ENCODE data around the gene AEBP1.
"Not testable (repeated sequence)": the region's sequence is repeated elsewhere in the genome, so short reads cannot be mapped to it uniquely, and the experiment has no call there.

The AEBP1 gene

GRCh38 chr7:44123190-44124003 is 19.3 kb downstream of the AEBP1 start, which contains the start of gene POLD2:
POLD2 (minus strand) TSS chr7:44123548; CDS start chr7:44122053, 1,495 bp downstream.
- peak within 1 kb of the TSS; percentile 96 for H2AFZ ChIP-seq (ENCODE audit: low read length, unreplicated experiment)
- H3K27me3 ChIP-seq (ENCODE audit: insufficient read depth, low read length), result no peaks in the 10 kb centered on the region
- peak within 1 kb of the TSS; percentile 49 for H3K27ac ChIP-seq (ENCODE audit: low read depth, low read length)
- H3K36me3 ChIP-seq (ENCODE audit: insufficient read depth, low read length), result peaks cover 11% of the 10 kb centered on the region
- peaks cover 24% of the 10 kb centered on the region for H3K79me2 ChIP-seq (ENCODE audit: control insufficient read depth, insufficient read depth, low read length, unreplicated experiment)
- peak within 1 kb of the TSS; percentile 86 for H3K4me3 ChIP-seq (ENCODE audit: low read depth, low read length)
- H3K4me1 ChIP-seq (ENCODE audit: control insufficient read depth, insufficient read depth, low read length, unreplicated experiment), result peaks cover 9% of the 10 kb centered on the region

- Histone ChIP-seq H2AFZ (ENCODE audit: low read length, unreplicated experiment) (no peak overlapping the region), H3K4me1 (ENCODE audit: control insufficient read depth, insufficient read depth, low read length, unreplicated experiment) (peaks cover 9% of the 10 kb centered on the region), H3K79me2 (ENCODE audit: control insufficient read depth, insufficient read depth, low read length, unreplicated experiment) (peaks cover 17% of the 10 kb centered on the region), H3K27me3 (ENCODE audit: insufficient read depth, low read length) (no peaks in the 10 kb centered on the region), H3K36me3 (ENCODE audit: insufficient read depth, low read length) (peaks cover 8% of the 10 kb centered on the region), H3K4me3 (ENCODE audit: low read depth, low read length) (no peak overlapping the region), H3K27ac (ENCODE audit: low read depth, low read length) (no peak overlapping the region)
These were observed 20.7 kb downstream of the AEBP1 start for GRCh38 chr7:44124822-44125202.

- not testable (repeated sequence) for H3K27me3 ChIP-seq (ENCODE audit: insufficient read depth, low read length); H3K4me3 ChIP-seq (ENCODE audit: low read depth, low read length); H3K36me3 ChIP-seq (ENCODE audit: insufficient read depth, low read length); H2AFZ ChIP-seq (ENCODE audit: low read length, unreplicated experiment); H3K27ac ChIP-seq (ENCODE audit: low read depth, low read length)
- H3K4me1 ChIP-seq (ENCODE audit: control insufficient read depth, insufficient read depth, low read length, unreplicated experiment), result peaks cover 11% of the 10 kb centered on the region
- peaks cover 11% of the 10 kb centered on the region for H3K79me2 ChIP-seq (ENCODE audit: control insufficient read depth, insufficient read depth, low read length, unreplicated experiment)
These were observed 22.4 kb downstream of the AEBP1 start for GRCh38 chr7:44126574-44126973.

DNA sequence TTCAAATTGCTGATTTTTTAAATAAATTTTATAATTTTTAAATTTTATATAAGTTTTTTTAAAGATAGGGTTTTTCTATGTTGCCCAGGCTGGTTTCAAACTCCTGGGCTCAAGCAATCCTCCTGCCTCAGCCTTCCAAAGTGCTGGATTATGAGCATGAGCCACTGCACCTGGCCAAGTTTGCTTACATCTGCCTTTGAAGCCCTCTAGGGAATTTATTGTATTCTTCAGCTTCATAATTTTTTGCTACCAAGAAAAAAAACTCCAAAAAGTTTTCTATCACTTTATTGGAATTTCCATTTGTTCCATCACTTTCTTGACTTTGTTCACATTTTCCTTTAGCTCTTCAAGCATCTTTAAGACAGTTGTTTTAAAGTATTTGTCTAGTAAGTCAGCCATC is 23.0 kb downstream of the AEBP1 start:
- no peak overlapping the region for H2AFZ ChIP-seq (ENCODE audit: low read length, unreplicated experiment)
- peaks cover 11% of the 10 kb centered on the region for H3K4me1 ChIP-seq (ENCODE audit: control insufficient read depth, insufficient read depth, low read length, unreplicated experiment)
- no peaks in the 10 kb centered on the region for H3K36me3 ChIP-seq (ENCODE audit: insufficient read depth, low read length)
- no peak overlapping the region for H3K27ac ChIP-seq (ENCODE audit: low read depth, low read length)
- peaks cover 5% of the 10 kb centered on the region for H3K79me2 ChIP-seq (ENCODE audit: control insufficient read depth, insufficient read depth, low read length, unreplicated experiment)
- H3K27me3 ChIP-seq (ENCODE audit: insufficient read depth, low read length), result no peaks in the 10 kb centered on the region
- H3K4me3 ChIP-seq (ENCODE audit: low read depth, low read length), result no peak overlapping the region

DNA sequence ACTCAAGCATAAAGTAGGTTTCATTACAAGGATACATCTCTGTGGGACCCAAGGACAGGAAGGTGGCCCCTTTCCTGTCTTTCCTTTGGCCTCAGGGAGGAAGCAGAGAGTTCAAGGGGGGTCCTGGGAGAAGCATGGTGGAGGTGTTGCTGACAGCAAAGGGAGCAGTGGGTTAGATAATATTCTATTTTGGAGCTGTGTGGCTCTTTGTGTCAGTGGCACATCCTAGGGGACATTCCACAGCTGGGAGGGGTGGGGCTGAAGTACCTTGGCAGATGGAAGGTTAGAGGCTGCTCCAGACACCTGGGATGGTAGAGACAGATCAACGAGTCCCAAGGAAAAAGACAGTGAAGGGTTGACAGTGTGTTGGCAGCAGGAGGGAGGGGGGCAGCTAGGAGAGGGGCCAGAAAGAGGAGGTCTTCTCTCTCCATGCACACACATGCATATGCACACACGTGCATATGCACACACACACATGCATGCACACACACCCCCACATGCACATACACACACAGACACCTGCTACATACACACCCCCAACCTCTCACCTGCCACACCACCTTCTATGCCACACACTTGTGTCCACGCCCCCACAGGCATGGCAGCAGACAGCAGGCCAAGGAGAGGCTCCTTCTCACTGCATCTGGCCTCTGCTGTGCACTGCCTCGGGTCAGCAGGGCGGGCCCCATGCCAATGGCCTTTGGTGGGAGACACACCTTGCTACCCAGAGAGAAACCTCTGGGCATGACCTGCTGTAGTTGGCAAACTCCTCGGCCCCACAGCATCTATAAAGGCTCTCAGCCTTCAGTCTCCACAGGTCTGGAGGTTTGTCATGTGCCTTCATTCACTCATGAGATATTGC is 24.8 kb downstream of the AEBP1 start:
- H3K27ac ChIP-seq (ENCODE audit: low read depth, low read length), result no peak overlapping the region
- no peaks in the 10 kb centered on the region for H3K27me3 ChIP-seq (ENCODE audit: insufficient read depth, low read length)
- peaks cover 13% of the 10 kb centered on the region for H3K4me1 ChIP-seq (ENCODE audit: control insufficient read depth, insufficient read depth, low read length, unreplicated experiment)
- H3K4me3 ChIP-seq (ENCODE audit: low read depth, low read length), result no peak overlapping the region
- no peaks in the 10 kb centered on the region for H3K36me3 ChIP-seq (ENCODE audit: insufficient read depth, low read length)
- H2AFZ ChIP-seq (ENCODE audit: low read length, unreplicated experiment), result no peak overlapping the region
- H3K79me2 ChIP-seq (ENCODE audit: control insufficient read depth, insufficient read depth, low read length, unreplicated experiment), result no peaks in the 10 kb centered on the region

DNA sequence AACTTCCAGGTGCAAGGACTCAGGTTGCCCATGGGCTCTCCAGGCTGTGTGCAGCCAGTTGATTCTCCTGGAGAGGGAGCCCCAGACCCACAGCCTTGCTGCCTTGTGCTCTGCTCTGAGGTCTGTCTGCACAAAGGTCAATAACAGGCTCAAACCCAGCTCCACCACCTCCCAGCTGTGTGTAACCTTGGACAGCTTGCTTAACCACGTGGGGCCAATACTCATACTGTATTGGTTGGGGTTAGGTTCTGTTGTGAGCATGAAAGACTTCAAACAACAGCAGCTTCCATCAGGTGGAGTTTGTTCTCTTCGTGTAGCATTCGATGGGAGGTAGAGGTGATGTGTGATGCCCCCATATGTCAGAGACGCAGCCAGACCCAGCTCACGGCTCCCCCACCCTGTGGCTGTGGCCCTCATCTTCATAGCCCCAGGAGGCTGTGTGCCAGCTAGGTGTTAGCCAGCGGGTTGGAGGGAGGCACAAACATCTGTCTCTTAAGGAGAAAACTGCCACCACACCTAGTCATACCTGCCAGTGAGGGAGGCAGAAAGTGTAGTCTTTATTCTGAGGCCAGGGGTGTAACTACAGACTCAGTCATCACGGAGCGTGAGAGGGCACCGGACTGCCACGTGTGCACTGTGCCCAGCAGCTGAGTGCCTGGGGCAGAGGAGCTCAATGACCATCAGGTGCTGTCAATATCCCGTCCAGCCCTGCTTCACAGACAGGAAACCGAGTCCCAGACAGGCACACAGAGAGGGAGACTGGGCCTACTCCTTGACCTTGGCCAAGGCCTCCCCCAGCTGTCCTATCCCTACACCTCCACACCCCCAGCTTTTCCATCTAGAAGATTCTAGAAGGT is 27.3 kb downstream of the AEBP1 start:
- Histone ChIP-seq H3K4me3 (ENCODE audit: low read depth, low read length) (no peak overlapping the region), H3K27me3 (ENCODE audit: insufficient read depth, low read length) (no peaks in the 10 kb centered on the region), H3K79me2 (ENCODE audit: control insufficient read depth, insufficient read depth, low read length, unreplicated experiment) (no peaks in the 10 kb centered on the region), H3K27ac (ENCODE audit: low read depth, low read length) (no peak overlapping the region), H3K4me1 (ENCODE audit: control insufficient read depth, insufficient read depth, low read length, unreplicated experiment) (peaks cover 13% of the 10 kb centered on the region), H2AFZ (ENCODE audit: low read length, unreplicated experiment) (no peak overlapping the region), H3K36me3 (ENCODE audit: insufficient read depth, low read length) (no peaks in the 10 kb centered on the region)

DNA sequence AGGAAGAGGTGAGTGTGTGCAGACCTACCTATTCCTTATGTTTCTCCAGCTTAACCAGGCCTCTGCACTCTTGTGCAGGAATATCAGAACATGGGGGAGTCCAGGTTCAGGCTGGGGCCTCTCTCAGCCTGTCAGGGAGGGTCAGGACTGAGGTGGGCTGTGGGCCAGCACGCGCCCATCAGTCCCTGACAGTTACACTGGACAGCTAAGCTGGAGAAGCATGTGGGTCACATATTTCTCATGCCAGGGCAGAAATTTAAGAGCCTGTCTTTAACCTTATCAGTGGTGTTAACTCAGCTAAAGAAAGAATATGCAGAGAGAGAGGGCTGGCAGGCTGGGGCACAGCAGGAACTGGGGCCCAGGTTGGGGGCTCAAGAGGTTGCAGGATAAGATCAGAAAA is 27.9 kb downstream of the AEBP1 start:
- Histone ChIP-seq H2AFZ (ENCODE audit: low read length, unreplicated experiment) (no peak overlapping the region), H3K79me2 (ENCODE audit: control insufficient read depth, insufficient read depth, low read length, unreplicated experiment) (no peaks in the 10 kb centered on the region)

GRCh38 chr7:44133295-44133694 is 29.1 kb downstream of the AEBP1 start:
- no peaks in the 10 kb centered on the region for H3K36me3 ChIP-seq (ENCODE audit: insufficient read depth, low read length)
- peaks cover 13% of the 10 kb centered on the region for H3K4me1 ChIP-seq (ENCODE audit: control insufficient read depth, insufficient read depth, low read length, unreplicated experiment)
- no peak overlapping the region for H2AFZ ChIP-seq (ENCODE audit: low read length, unreplicated experiment)
- no peaks in the 10 kb centered on the region for H3K79me2 ChIP-seq (ENCODE audit: control insufficient read depth, insufficient read depth, low read length, unreplicated experiment)
- no peaks in the 10 kb centered on the region for H3K27me3 ChIP-seq (ENCODE audit: insufficient read depth, low read length)
- H3K27ac ChIP-seq (ENCODE audit: low read depth, low read length), result no peak overlapping the region
- no peak overlapping the region for H3K4me3 ChIP-seq (ENCODE audit: low read depth, low read length)

More for the DNA sequence above, 27.9 kb downstream of the AEBP1 start:
- Histone ChIP-seq H3K27ac (ENCODE audit: low read depth, low read length) (no peak overlapping the region), H3K4me3 (ENCODE audit: low read depth, low read length) (no peak overlapping the region), H3K36me3 (ENCODE audit: insufficient read depth, low read length) (no peaks in the 10 kb centered on the region), H3K27me3 (ENCODE audit: insufficient read depth, low read length) (no peaks in the 10 kb centered on the region), H3K4me1 (ENCODE audit: control insufficient read depth, insufficient read depth, low read length, unreplicated experiment) (peaks cover 13% of the 10 kb centered on the region)

GRCh38 chr7:44134943-44135628 is 30.9 kb downstream of the AEBP1 start:
- no peak overlapping the region for H3K4me3 ChIP-seq (ENCODE audit: low read depth, low read length)
- H3K27me3 ChIP-seq (ENCODE audit: insufficient read depth, low read length), result no peaks in the 10 kb centered on the region
- peaks cover 13% of the 10 kb centered on the region for H3K4me1 ChIP-seq (ENCODE audit: control insufficient read depth, insufficient read depth, low read length, unreplicated experiment)
- H2AFZ ChIP-seq (ENCODE audit: low read length, unreplicated experiment), result no peak overlapping the region
- H3K27ac ChIP-seq (ENCODE audit: low read depth, low read length), result no peak overlapping the region
- H3K79me2 ChIP-seq (ENCODE audit: control insufficient read depth, insufficient read depth, low read length, unreplicated experiment), result no peaks in the 10 kb centered on the region
- H3K36me3 ChIP-seq (ENCODE audit: insufficient read depth, low read length), result no peaks in the 10 kb centered on the region

- Histone ChIP-seq H3K4me1 (ENCODE audit: control insufficient read depth, insufficient read depth, low read length, unreplicated experiment) (peaks cover 8% of the 10 kb centered on the region), H3K4me3 (ENCODE audit: low read depth, low read length) (no peak overlapping the region), H2AFZ (ENCODE audit: low read length, unreplicated experiment) (no peak overlapping the region), H3K79me2 (ENCODE audit: control insufficient read depth, insufficient read depth, low read length, unreplicated experiment) (no peaks in the 10 kb centered on the region), H3K36me3 (ENCODE audit: insufficient read depth, low read length) (no peaks in the 10 kb centered on the region), H3K27ac (ENCODE audit: low read depth, low read length) (no peak overlapping the region), H3K27me3 (ENCODE audit: insufficient read depth, low read length) (no peaks in the 10 kb centered on the region)
These were observed 32.6 kb downstream of the AEBP1 start for GRCh38 chr7:44136731-44137130.
